Measurements from ENCODE around the gene FNDC3B.

GRCh38 chr3:172147113-172147818 lies 107.9 kb downstream of the FNDC3B start:
- TF ChIP-seq POLR2AphosphoS5 (IDR thresholded peaks at IDR 0.05; ENCODE audit: low read depth, low read length) (no peak), SIN3A (IDR thresholded peaks at IDR 0.05; ENCODE audit: borderline replicate concordance, insufficient read depth, low read length) (no peak), TAF1 (IDR thresholded peaks at IDR 0.05; ENCODE audit: borderline replicate concordance, insufficient read depth, low read length) (no peak), FOXP2 (optimal IDR thresholded peaks at IDR 0.05; ENCODE audit: borderline replicate concordance, extremely low read depth, extremely low read length, insufficient read depth) (no peak)
- TF ChIP-seq, protein P1, sequence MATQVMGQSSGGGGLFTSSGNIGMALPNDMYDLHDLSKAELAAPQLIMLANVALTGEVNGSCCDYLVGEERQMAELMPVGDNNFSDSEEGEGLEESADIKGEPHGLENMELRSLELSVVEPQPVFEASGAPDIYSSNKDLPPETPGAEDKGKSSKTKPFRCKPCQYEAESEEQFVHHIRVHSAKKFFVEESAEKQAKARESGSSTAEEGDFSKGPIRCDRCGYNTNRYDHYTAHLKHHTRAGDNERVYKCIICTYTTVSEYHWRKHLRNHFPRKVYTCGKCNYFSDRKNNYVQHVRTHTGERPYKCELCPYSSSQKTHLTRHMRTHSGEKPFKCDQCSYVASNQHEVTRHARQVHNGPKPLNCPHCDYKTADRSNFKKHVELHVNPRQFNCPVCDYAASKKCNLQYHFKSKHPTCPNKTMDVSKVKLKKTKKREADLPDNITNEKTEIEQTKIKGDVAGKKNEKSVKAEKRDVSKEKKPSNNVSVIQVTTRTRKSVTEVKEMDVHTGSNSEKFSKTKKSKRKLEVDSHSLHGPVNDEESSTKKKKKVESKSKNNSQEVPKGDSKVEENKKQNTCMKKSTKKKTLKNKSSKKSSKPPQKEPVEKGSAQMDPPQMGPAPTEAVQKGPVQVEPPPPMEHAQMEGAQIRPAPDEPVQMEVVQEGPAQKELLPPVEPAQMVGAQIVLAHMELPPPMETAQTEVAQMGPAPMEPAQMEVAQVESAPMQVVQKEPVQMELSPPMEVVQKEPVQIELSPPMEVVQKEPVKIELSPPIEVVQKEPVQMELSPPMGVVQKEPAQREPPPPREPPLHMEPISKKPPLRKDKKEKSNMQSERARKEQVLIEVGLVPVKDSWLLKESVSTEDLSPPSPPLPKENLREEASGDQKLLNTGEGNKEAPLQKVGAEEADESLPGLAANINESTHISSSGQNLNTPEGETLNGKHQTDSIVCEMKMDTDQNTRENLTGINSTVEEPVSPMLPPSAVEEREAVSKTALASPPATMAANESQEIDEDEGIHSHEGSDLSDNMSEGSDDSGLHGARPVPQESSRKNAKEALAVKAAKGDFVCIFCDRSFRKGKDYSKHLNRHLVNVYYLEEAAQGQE (IDR thresholded peaks at IDR 0.05; ENCODE audit: insufficient read depth in 1 of 2, low read depth in 2 of 2, low read length in 2 of 2): no peak

All from PFSK-1 (cell line).